ENCODE measurements around the gene DLEC1.

- TF ChIP-seq CEBPB (IDR thresholded peaks at IDR 0.05; ENCODE audit: low read depth, low read length): no peak
- no peak for TF ChIP-seq USF2 (IDR thresholded peaks at IDR 0.05; ENCODE audit: low read depth, low read length)
- no peak for TF ChIP-seq CTCF (conservative IDR thresholded peaks at IDR 0.05; ENCODE audit: low read depth, low read length)
- no peak for TF ChIP-seq POLR2A (IDR thresholded peaks at IDR 0.05; ENCODE audit: low read depth, low read length)
- TF ChIP-seq RAD21 (IDR thresholded peaks at IDR 0.05; ENCODE audit: low read length): no peak
- no peak for TF ChIP-seq RFX5 (IDR thresholded peaks at IDR 0.05; ENCODE audit: low read depth, low read length)
- TF ChIP-seq RCOR1 (IDR thresholded peaks at IDR 0.05; ENCODE audit: insufficient replicate concordance, low read length): no peak
- no peak for TF ChIP-seq MAZ (IDR thresholded peaks at IDR 0.05; ENCODE audit: borderline replicate concordance, low read depth, low read length)
- TF ChIP-seq ELK1 (IDR thresholded peaks at IDR 0.05; ENCODE audit: borderline replicate concordance, low read depth, low read length): no peak
- TF ChIP-seq SMC3 (IDR thresholded peaks at IDR 0.05; ENCODE audit: low read depth, low read length): no peak
- TF ChIP-seq BHLHE40 (IDR thresholded peaks at IDR 0.05; ENCODE audit: low read depth, low read length): no peak
- no peak for TF ChIP-seq MXI1 (IDR thresholded peaks at IDR 0.05; ENCODE audit: borderline replicate concordance, low read depth, low read length)
- TF ChIP-seq MAFK (IDR thresholded peaks at IDR 0.05; ENCODE audit: low read depth, low read length): no peak
- TF ChIP-seq FOS (IDR thresholded peaks at IDR 0.05; ENCODE audit: low read depth, low read length): no peak
These were observed 21.3 kb upstream of the DLEC1 start for GRCh38 chr3:38017445-38018295.
